ENCODE data around the gene DUSP16.
A peak's percentile ranks its signal among the peaks of the same experiment; 100 is the strongest.
"Not testable (repeated sequence)": the region's sequence is repeated elsewhere in the genome, so short reads cannot be mapped to it uniquely, and the experiment has no call there.

DUSP16 gene

GRCh38 chr12:12585115-12585863, 22.6 kb upstream of the DUSP16 start:
- DNase-seq (ENCODE audit: low spot score), result no peak

GRCh38 chr12:12583510-12584178, 21.0 kb upstream of the DUSP16 start:
- no peak for DNase-seq (ENCODE audit: low spot score)

GRCh38 chr12:12582895-12583303, 20.2 kb upstream of the DUSP16 start:
- no peak for DNase-seq (ENCODE audit: low spot score)

- DNase-seq (ENCODE audit: low spot score), result no peak
These were observed 19.7 kb upstream of the DUSP16 start for GRCh38 chr12:12582193-12582881.

GRCh38 chr12:12580716-12581115, 18.1 kb upstream of the DUSP16 start:
- not testable (repeated sequence) for DNase-seq (ENCODE audit: low spot score)

GRCh38 chr12:12577786-12578185, 15.1 kb upstream of the DUSP16 start:
- no peak for DNase-seq (ENCODE audit: low spot score)

GRCh38 chr12:12572659-12573058, 10.0 kb upstream of the DUSP16 start:
- no peak for DNase-seq (ENCODE audit: low spot score)

GRCh38 chr12:12565971-12566370, 3.3 kb upstream of the DUSP16 start:
- DNase-seq (ENCODE audit: low spot score), result not testable (repeated sequence)

- no peak for DNase-seq (ENCODE audit: low spot score)
These were observed 2.2 kb upstream of the DUSP16 start for GRCh38 chr12:12564911-12565310.

GRCh38 chr12:12563290-12563928, 746 bp upstream of the DUSP16 start:
- DNase-seq (ENCODE audit: low spot score), result peak; percentile 92

- no peak for DNase-seq (ENCODE audit: low spot score)
These were observed 613 bp downstream of the DUSP16 start for GRCh38 chr12:12562016-12562483.

GRCh38 chr12:12561371-12562015, 1.2 kb downstream of the DUSP16 start:
- DNase-seq (ENCODE audit: low spot score), result peak; percentile 49

GRCh38 chr12:12560587-12561370, 1.9 kb downstream of the DUSP16 start:
- peak; percentile 84 for DNase-seq (ENCODE audit: low spot score)

GRCh38 chr12:12559719-12560296, 2.9 kb downstream of the DUSP16 start:
- no peak for DNase-seq (ENCODE audit: low spot score)

- DNase-seq (ENCODE audit: low spot score), result no peak
These were observed 4.4 kb downstream of the DUSP16 start for GRCh38 chr12:12558291-12558690.

- no peak for DNase-seq (ENCODE audit: low spot score)
These were observed 4.9 kb downstream of the DUSP16 start for GRCh38 chr12:12557733-12558132.

- no peak for DNase-seq (ENCODE audit: low spot score)
These were observed 7.0 kb downstream of the DUSP16 start for GRCh38 chr12:12555656-12556055.

- no peak for DNase-seq (ENCODE audit: low spot score)
These were observed 9.4 kb downstream of the DUSP16 start for GRCh38 chr12:12553208-12553785.

- no peak for DNase-seq (ENCODE audit: low spot score)
These were observed 11.5 kb downstream of the DUSP16 start for GRCh38 chr12:12551115-12551514.

- no peak for DNase-seq (ENCODE audit: low spot score)
These were observed 12.4 kb downstream of the DUSP16 start for GRCh38 chr12:12550277-12550676.

Measured in pons (tissue), 1 donor.